ENCODE results near the gene HDAC4. TPM values are rescaled to one million over a fixed set of nuclear protein-coding genes. Genes with fewer than 3 reads are reported as not detected.

The HDAC4 gene
- total and polyA plus RNA-seq, 2 of the 4 experiments (the other 2 are of a cell fraction), result 4.1 to 7.2 TPM

DNA sequence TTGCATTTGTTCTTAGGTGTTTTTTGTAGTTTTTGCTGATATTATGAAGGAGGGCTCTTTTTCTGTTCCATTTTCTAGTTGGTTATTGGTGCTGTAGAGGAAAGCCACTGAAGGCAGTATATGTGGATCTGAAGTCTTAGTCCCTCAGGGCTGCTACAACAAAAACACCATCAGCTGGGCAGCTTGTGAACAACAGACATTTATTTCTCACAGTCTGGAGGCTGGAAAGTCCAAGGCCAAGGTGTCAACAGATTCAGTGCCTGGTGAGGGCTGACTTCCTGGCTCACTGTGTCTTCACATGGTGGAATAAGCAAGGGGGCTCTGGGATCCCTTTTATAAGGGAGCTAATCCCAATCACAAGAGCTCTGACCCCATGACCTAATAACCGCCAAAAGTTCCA lies 31.4 kb upstream of the HDAC4 start:
- peaks cover 2% of the 10 kb centered on the region; the same call in 1 of the 2 replicates for H3K9me3 ChIP-seq (ENCODE audit: control insufficient read depth, insufficient read depth, low read length)
- no peak overlapping the region for H2AFZ ChIP-seq (replicated peaks; ENCODE audit: low read length, poor library complexity)
- H3K56ac ChIP-seq (ENCODE audit: extremely low read depth, insufficient read depth, low read length), result no peak overlapping the region
- no peak overlapping the region for H3K18ac ChIP-seq (ENCODE audit: low read depth, low read length)
- in situ Hi-C loops (cut with MboI; ENCODE audit: low sequenced_read_pairs), result no loop called here
- no peak overlapping the region for H4K8ac ChIP-seq (ENCODE audit: low read depth in 2 of 2, low read length in 2 of 2)
- H2BK5ac ChIP-seq (ENCODE audit: low read depth, low read length, poor library complexity, severe bottlenecking), result no peak overlapping the region
- H2BK120ac ChIP-seq (ENCODE audit: low read depth, low read length), result no peak overlapping the region
- H3K9ac ChIP-seq (ENCODE audit: low read depth, low read length), result no peak overlapping the region
- ChIA-PET CTCF (no interaction called here), POLR2A (ENCODE audit: unreplicated experiment) (no interaction called here)
- no peak overlapping the region for H3K4me3 ChIP-seq (ENCODE audit: insufficient read depth, low read depth, low read length)
- H4K5ac ChIP-seq (ENCODE audit: low read depth, low read length), result no peak overlapping the region
- H3K4ac ChIP-seq (ENCODE audit: low read depth, low read length), result no peak overlapping the region
- H3K23ac ChIP-seq (ENCODE audit: low read depth, low read length), result no peak overlapping the region
- no peaks in the 10 kb centered on the region for H3K4me1 ChIP-seq (ENCODE audit: control insufficient read depth, insufficient read depth, low read length)
- H2AK5ac ChIP-seq (ENCODE audit: low read depth, low read length), result no peak overlapping the region
- DNase-seq, result no peak
- peaks cover 2% of the 10 kb centered on the region; the same call in 1 of the 2 replicates for H3K27me3 ChIP-seq (ENCODE audit: control insufficient read depth, insufficient read depth, low read length)
- no peaks in the 10 kb centered on the region for H3K79me1 ChIP-seq (ENCODE audit: low read depth in 1 of 2, low read length in 2 of 2)
- no peaks in the 10 kb centered on the region for H4K20me1 ChIP-seq (ENCODE audit: insufficient read depth, low read length)
- no peak overlapping the region for H4K91ac ChIP-seq (ENCODE audit: insufficient read depth, low read depth, low read length)
- H3K9me1 ChIP-seq (ENCODE audit: insufficient read depth, low read length), result no peaks in the 10 kb centered on the region
- H3K14ac ChIP-seq (replicated peaks; ENCODE audit: low read depth, low read length), result no peak overlapping the region
- no peak overlapping the region for H2AK9ac ChIP-seq (replicated peaks; ENCODE audit: low read depth, low read length, poor library complexity)
- no peak overlapping the region for H2BK15ac ChIP-seq (ENCODE audit: low read depth, low read length)
- no peak for ATAC-seq (ENCODE audit: low read depth)
- no TSS peak for BruUV-seq (replicated peaks)
- no CpG with 5 or more reads among the region's 1 CpG for WGBS, 2 experiments (ENCODE audit: extremely low coverage in 2 of 2, insufficient read length in 1 of 2)
- no peak for TF ChIP-seq BHLHE40 (IDR thresholded peaks at IDR 0.05; ENCODE audit: low read depth, low read length)
- TF ChIP-seq CHD1 (IDR thresholded peaks at IDR 0.05; ENCODE audit: low read depth, low read length), result no peak
- no peak for TF ChIP-seq CEBPB (IDR thresholded peaks at IDR 0.05; ENCODE audit: low read depth, low read length)
- no peak for TF ChIP-seq MXI1 (IDR thresholded peaks at IDR 0.05; ENCODE audit: borderline replicate concordance, low read depth, low read length)
- TF ChIP-seq RAD21 (IDR thresholded peaks at IDR 0.05; ENCODE audit: low read length), result no peak
- TF ChIP-seq, protein P1, sequence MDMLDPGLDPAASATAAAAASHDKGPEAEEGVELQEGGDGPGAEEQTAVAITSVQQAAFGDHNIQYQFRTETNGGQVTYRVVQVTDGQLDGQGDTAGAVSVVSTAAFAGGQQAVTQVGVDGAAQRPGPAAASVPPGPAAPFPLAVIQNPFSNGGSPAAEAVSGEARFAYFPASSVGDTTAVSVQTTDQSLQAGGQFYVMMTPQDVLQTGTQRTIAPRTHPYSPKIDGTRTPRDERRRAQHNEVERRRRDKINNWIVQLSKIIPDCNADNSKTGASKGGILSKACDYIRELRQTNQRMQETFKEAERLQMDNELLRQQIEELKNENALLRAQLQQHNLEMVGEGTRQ (IDR thresholded peaks at IDR 0.05; ENCODE audit: low read depth, low read length), result no peak
- TF ChIP-seq, protein P2, sequence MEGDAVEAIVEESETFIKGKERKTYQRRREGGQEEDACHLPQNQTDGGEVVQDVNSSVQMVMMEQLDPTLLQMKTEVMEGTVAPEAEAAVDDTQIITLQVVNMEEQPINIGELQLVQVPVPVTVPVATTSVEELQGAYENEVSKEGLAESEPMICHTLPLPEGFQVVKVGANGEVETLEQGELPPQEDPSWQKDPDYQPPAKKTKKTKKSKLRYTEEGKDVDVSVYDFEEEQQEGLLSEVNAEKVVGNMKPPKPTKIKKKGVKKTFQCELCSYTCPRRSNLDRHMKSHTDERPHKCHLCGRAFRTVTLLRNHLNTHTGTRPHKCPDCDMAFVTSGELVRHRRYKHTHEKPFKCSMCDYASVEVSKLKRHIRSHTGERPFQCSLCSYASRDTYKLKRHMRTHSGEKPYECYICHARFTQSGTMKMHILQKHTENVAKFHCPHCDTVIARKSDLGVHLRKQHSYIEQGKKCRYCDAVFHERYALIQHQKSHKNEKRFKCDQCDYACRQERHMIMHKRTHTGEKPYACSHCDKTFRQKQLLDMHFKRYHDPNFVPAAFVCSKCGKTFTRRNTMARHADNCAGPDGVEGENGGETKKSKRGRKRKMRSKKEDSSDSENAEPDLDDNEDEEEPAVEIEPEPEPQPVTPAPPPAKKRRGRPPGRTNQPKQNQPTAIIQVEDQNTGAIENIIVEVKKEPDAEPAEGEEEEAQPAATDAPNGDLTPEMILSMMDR (conservative IDR thresholded peaks at IDR 0.05; ENCODE audit: low read depth, low read length), result no peak
- TF ChIP-seq MAZ (IDR thresholded peaks at IDR 0.05; ENCODE audit: borderline replicate concordance, low read depth, low read length), result no peak
- no peak for TF ChIP-seq NFE2L2 (IDR thresholded peaks at IDR 0.05; ENCODE audit: low read depth, low read length)
- TF ChIP-seq RCOR1 (IDR thresholded peaks at IDR 0.05; ENCODE audit: insufficient replicate concordance, low read length), result no peak
- TF ChIP-seq MAFK (IDR thresholded peaks at IDR 0.05; ENCODE audit: low read depth, low read length), result no peak
- TF ChIP-seq, protein P3, sequence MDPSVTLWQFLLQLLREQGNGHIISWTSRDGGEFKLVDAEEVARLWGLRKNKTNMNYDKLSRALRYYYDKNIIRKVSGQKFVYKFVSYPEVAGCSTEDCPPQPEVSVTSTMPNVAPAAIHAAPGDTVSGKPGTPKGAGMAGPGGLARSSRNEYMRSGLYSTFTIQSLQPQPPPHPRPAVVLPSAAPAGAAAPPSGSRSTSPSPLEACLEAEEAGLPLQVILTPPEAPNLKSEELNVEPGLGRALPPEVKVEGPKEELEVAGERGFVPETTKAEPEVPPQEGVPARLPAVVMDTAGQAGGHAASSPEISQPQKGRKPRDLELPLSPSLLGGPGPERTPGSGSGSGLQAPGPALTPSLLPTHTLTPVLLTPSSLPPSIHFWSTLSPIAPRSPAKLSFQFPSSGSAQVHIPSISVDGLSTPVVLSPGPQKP (IDR thresholded peaks at IDR 0.05; ENCODE audit: borderline replicate concordance, low read depth, low read length), result no peak
- TF ChIP-seq RFX5 (IDR thresholded peaks at IDR 0.05; ENCODE audit: low read depth, low read length), result no peak
- TF ChIP-seq SMC3 (IDR thresholded peaks at IDR 0.05; ENCODE audit: low read depth, low read length), result no peak
- no peak for TF ChIP-seq FOS (IDR thresholded peaks at IDR 0.05; ENCODE audit: low read depth, low read length)
- no peak for TF ChIP-seq POLR2A (IDR thresholded peaks at IDR 0.05; ENCODE audit: low read depth, low read length)
- intact Hi-C loops (cut with micrococcal nuclease), result no loop called here
- no peak overlapping the region for H3K27ac ChIP-seq (ENCODE audit: insufficient read depth, low read length)
- H3K4me2 ChIP-seq (ENCODE audit: low read depth, low read length), result no peak overlapping the region
- dilution Hi-C loops (cut with HindIII; ENCODE audit: low sequenced_read_pairs, unreplicated experiment), result no loop called here
- H3K36me3 ChIP-seq (ENCODE audit: control insufficient read depth, insufficient read depth, low read length), result no peaks in the 10 kb centered on the region
- no peak overlapping the region for H2BK20ac ChIP-seq (ENCODE audit: low read depth, low read length)

Measured in IMR-90 (cell line).